Osteoblast (primary cell): Measurements from ENCODE around the gene P4HA2. TPM values are rescaled to one million over a fixed set of nuclear protein-coding genes. Genes with fewer than 3 reads are reported as not detected.

Source experiments
- DNase-seq: peaks from one replicate; pipeline ENCODE4 v3.0.0; 2011; ENCODE audit warnings: low spot score, mixed read lengths; ENCODE audit not compliant: insufficient read length; ENCODE audit errors: missing footprints
- H2AFZ ChIP-seq: 2 replicates; pipeline ENCODE4 v1.6.0; 2011; ENCODE audit warnings: mild to moderate bottlenecking, low read length
- H3K27ac ChIP-seq: 2 replicates; pipeline ENCODE4 v1.5.1; 2011; ENCODE audit warnings: mild to moderate bottlenecking, low read depth, low read length, moderate library complexity
- H3K27me3 ChIP-seq: 2 replicates; pipeline ENCODE4 v1.6.0; 2012; ENCODE audit warnings: mild to moderate bottlenecking, control low read depth, inconsistent platforms, low read length, moderate library complexity; ENCODE audit not compliant: insufficient read depth
- H3K36me3 ChIP-seq: 2 replicates; pipeline ENCODE4 v1.5.1; 2011; ENCODE audit warnings: mild to moderate bottlenecking, low read length, control low read depth, moderate library complexity; ENCODE audit not compliant: insufficient read depth
- H3K4me1 ChIP-seq: 2 replicates; pipeline ENCODE4 v1.5.1; 2011; ENCODE audit warnings: mild to moderate bottlenecking, low read length, control low read depth, moderate library complexity; ENCODE audit not compliant: insufficient read depth
- H3K4me2 ChIP-seq: 2 replicates; pipeline ENCODE4 v1.6.0; 2011; ENCODE audit warnings: mild to moderate bottlenecking, low read length; ENCODE audit not compliant: insufficient read depth
- H3K4me3 ChIP-seq: fragments of 200-600 bp; sonication (generic); 3 replicates; pipeline ENCODE4 v1.5.1; 2012; ENCODE audit warnings: mild to moderate bottlenecking, low read length, inconsistent platforms; ENCODE audit not compliant: insufficient read depth
- H3K79me2 ChIP-seq: 2 replicates; pipeline ENCODE4 v1.6.0; 2012; ENCODE audit warnings: mild to moderate bottlenecking, low read length, control low read depth, inconsistent platforms; ENCODE audit not compliant: insufficient read depth
- H3K9me3 ChIP-seq: 2 replicates; pipeline ENCODE4 v1.5.1; 2011; ENCODE audit warnings: low read depth, low read length, control low read depth
- H4K20me1 ChIP-seq: 2 replicates; pipeline ENCODE4 v1.6.0; 2012; ENCODE audit warnings: mild to moderate bottlenecking, low read length, control low read depth; ENCODE audit not compliant: insufficient read depth
- total RNA-seq: library from RNA; depleted of rRNA; stranded (reverse); fragments of >200 nt; gene quantifications from 2 replicates; pipeline ENCODE4 v1.2.3, GENCODE V29; 2012
- TF ChIP-seq, protein P1 (sequence below): IDR thresholded peaks from 2 replicates; pipeline ENCODE4 v1.5.1; 2011; ENCODE audit warnings: mild to moderate bottlenecking, low read depth, low read length, moderate library complexity; ENCODE audit errors: extremely low read depth

P4HA2 gene
- total RNA-seq, 1 donor: 186 TPM

DNA sequence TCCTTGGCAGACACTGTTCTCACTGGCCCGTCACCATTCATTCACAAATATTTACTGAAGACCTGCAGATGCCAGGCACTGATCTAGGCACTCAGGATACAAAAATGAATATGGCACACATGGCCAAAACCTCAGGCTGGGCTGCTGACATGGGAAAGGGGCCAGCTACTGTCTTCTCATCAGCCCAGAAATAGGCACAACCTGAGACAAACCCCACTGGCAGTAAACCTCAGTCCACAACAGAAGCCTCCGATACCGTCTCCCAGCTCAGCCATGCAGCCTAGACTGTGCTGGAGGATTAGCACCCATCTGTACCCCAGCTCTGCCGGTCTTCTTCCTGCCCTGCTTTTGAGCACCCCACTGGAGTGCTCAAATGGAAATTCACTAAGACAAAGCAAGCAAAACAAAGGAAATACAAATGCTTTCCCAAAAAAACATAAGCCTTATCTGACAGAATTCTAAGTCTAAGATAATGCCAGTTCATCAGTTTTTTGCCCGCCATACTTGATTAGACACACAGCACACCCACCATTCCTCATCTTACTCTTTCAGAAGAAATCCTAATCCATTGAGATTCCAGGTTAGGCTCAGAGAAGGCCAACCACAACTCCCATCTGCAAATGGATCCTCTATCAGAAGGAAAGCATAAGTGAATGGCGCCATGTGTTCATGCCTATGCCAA, 8.2 kb downstream of the P4HA2 start:
- peaks cover 75% of the 10 kb centered on the region for H3K79me2 ChIP-seq
- no peak overlapping the region for H2AFZ ChIP-seq
- peaks cover 28% of the 10 kb centered on the region for H3K36me3 ChIP-seq
- no peak overlapping the region for H3K27ac ChIP-seq
- H3K4me1 ChIP-seq: peaks cover 40% of the 10 kb centered on the region
- no peaks in the 10 kb centered on the region for H3K9me3 ChIP-seq
- H3K4me3 ChIP-seq: no peak overlapping the region
- DNase-seq: no peak
- H3K4me2 ChIP-seq: no peak overlapping the region
- TF ChIP-seq, protein P1, sequence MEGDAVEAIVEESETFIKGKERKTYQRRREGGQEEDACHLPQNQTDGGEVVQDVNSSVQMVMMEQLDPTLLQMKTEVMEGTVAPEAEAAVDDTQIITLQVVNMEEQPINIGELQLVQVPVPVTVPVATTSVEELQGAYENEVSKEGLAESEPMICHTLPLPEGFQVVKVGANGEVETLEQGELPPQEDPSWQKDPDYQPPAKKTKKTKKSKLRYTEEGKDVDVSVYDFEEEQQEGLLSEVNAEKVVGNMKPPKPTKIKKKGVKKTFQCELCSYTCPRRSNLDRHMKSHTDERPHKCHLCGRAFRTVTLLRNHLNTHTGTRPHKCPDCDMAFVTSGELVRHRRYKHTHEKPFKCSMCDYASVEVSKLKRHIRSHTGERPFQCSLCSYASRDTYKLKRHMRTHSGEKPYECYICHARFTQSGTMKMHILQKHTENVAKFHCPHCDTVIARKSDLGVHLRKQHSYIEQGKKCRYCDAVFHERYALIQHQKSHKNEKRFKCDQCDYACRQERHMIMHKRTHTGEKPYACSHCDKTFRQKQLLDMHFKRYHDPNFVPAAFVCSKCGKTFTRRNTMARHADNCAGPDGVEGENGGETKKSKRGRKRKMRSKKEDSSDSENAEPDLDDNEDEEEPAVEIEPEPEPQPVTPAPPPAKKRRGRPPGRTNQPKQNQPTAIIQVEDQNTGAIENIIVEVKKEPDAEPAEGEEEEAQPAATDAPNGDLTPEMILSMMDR: no peak
- peaks cover 38% of the 10 kb centered on the region for H4K20me1 ChIP-seq
- H3K27me3 ChIP-seq: no peaks in the 10 kb centered on the region

GRCh38 chr5:132218321-132218720, 9.3 kb downstream of the P4HA2 start:
- H3K36me3 ChIP-seq: peaks cover 39% of the 10 kb centered on the region
- peaks cover 71% of the 10 kb centered on the region for H3K79me2 ChIP-seq
- DNase-seq: no peak
- no peak overlapping the region for H3K27ac ChIP-seq
- no peak overlapping the region for H2AFZ ChIP-seq
- H3K27me3 ChIP-seq: no peaks in the 10 kb centered on the region
- peaks cover 34% of the 10 kb centered on the region for H3K4me1 ChIP-seq
- H3K9me3 ChIP-seq: no peaks in the 10 kb centered on the region
- TF ChIP-seq, protein P1: no peak
- peaks cover 27% of the 10 kb centered on the region for H4K20me1 ChIP-seq
- H3K4me3 ChIP-seq: no peak overlapping the region
- H3K4me2 ChIP-seq: no peak overlapping the region

GRCh38 chr5:132215329-132215728, 12.3 kb downstream of the P4HA2 start:
- Histone ChIP-seq H3K4me1 (peaks cover 13% of the 10 kb centered on the region), H3K9me3 (no peaks in the 10 kb centered on the region), H4K20me1 (peaks cover 7% of the 10 kb centered on the region), H2AFZ (peak overlapping the region; percentile 20), H3K4me3 (no peak overlapping the region), H3K79me2 (peaks cover 44% of the 10 kb centered on the region), H3K27me3 (no peaks in the 10 kb centered on the region), H3K27ac (peak overlapping the region; percentile 92), H3K36me3 (peaks cover 67% of the 10 kb centered on the region), H3K4me2 (peak overlapping the region; percentile 20)
- TF ChIP-seq, protein P1: no peak
- DNase-seq: peak; percentile 98

GRCh38 chr5:132214491-132214890, 13.2 kb downstream of the P4HA2 start:
- Histone ChIP-seq H3K4me2 (no peak overlapping the region), H3K36me3 (peaks cover 75% of the 10 kb centered on the region)

More at GRCh38 chr5:132214491-132214890, 13.2 kb downstream of the P4HA2 start:
- H3K27ac ChIP-seq: peak overlapping the region; percentile 92
- H3K79me2 ChIP-seq: peaks cover 35% of the 10 kb centered on the region
- TF ChIP-seq, protein P1: no peak
- DNase-seq: no peak
- no peak overlapping the region for H2AFZ ChIP-seq
- H3K4me1 ChIP-seq: peaks cover 12% of the 10 kb centered on the region
- H3K9me3 ChIP-seq: no peaks in the 10 kb centered on the region
- H3K4me3 ChIP-seq: no peak overlapping the region
- H4K20me1 ChIP-seq: no peaks in the 10 kb centered on the region
- no peaks in the 10 kb centered on the region for H3K27me3 ChIP-seq
